Measurements from ENCODE around the gene SPACA4. TPM values are rescaled to one million over a fixed set of nuclear protein-coding genes. Genes with fewer than 3 reads are reported as not detected.

The SPACA4 gene
- total RNA-seq, 4 donors from 2014 or later: not detected

DNA sequence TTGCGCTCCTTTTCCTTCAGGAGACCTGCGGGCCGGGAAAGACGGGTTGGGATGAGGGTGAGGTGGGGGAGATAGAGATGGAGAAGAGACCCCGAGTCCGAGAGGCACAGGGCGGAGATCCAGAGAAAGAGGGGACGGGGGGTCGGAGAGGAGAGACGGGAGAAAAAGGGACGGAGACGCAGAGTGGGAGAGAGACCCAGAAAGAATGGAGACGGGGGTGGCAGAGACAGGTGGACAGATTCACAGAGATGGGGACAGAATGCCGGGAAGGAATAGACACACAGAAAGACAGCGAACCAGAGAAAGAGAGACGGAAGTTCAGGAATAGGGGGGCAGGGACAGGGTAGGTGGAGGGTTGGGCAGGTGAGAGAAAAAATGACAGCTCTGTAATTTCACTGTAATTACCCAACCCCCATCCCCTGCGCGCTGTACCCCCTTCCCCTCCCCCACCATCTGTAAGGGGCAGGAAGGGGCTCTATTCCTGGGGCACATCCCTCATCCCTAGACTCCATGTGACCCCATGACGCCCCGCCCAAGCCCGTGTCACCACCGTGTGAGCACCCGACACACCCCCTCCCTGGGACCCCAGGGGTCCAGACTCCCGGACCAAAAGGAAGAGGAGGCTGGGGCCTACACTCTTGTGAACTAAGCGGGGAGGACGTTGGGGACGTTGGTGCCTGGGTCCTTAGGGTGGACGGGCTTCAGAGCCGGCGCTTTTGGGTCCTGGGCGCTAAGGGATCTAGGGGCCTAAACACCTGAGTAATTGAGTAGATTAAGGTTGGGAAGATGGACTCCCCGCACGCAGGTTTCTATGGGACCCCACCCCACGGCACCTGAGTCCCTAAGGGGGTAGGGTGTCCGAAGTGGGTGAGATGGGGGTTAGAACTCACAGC lies 29.7 kb downstream of the SPACA4 start:
- Histone ChIP-seq H3K27ac (replicated peaks in 1 of 4) (peak overlapping the region; percentile 95 to 100 (median 96)), H3K4me3 (peak overlapping the region; percentile 63 to 81 (median 78)), H3K27me3 (no peaks in the 10 kb centered on the region), H3K9me3 (no peaks in the 10 kb centered on the region), H3K36me3 (peaks cover 0 to 15% (median 0%) of the 10 kb centered on the region in 4 donors), H3K4me1 (peaks cover 51 to 77% (median 70%) of the 10 kb centered on the region in 4 donors)
- no peak for DNase-seq (ENCODE audit: extremely low spot score)
- 1% methylated on average over 20 of the region's 35 CpGs for WGBS
- intact Hi-C loops (cut with DNase I): no loop called here
- TF ChIP-seq POLR2AphosphoS5 (IDR thresholded peaks at IDR 0.05) (no peak), EP300 (IDR thresholded peaks at IDR 0.05) (no peak), POLR2A (IDR thresholded peaks at IDR 0.05; ENCODE audit: low read depth) (no peak)
- TF ChIP-seq, protein P1, sequence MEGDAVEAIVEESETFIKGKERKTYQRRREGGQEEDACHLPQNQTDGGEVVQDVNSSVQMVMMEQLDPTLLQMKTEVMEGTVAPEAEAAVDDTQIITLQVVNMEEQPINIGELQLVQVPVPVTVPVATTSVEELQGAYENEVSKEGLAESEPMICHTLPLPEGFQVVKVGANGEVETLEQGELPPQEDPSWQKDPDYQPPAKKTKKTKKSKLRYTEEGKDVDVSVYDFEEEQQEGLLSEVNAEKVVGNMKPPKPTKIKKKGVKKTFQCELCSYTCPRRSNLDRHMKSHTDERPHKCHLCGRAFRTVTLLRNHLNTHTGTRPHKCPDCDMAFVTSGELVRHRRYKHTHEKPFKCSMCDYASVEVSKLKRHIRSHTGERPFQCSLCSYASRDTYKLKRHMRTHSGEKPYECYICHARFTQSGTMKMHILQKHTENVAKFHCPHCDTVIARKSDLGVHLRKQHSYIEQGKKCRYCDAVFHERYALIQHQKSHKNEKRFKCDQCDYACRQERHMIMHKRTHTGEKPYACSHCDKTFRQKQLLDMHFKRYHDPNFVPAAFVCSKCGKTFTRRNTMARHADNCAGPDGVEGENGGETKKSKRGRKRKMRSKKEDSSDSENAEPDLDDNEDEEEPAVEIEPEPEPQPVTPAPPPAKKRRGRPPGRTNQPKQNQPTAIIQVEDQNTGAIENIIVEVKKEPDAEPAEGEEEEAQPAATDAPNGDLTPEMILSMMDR (IDR thresholded peaks at IDR 0.05): no peak

DNA sequence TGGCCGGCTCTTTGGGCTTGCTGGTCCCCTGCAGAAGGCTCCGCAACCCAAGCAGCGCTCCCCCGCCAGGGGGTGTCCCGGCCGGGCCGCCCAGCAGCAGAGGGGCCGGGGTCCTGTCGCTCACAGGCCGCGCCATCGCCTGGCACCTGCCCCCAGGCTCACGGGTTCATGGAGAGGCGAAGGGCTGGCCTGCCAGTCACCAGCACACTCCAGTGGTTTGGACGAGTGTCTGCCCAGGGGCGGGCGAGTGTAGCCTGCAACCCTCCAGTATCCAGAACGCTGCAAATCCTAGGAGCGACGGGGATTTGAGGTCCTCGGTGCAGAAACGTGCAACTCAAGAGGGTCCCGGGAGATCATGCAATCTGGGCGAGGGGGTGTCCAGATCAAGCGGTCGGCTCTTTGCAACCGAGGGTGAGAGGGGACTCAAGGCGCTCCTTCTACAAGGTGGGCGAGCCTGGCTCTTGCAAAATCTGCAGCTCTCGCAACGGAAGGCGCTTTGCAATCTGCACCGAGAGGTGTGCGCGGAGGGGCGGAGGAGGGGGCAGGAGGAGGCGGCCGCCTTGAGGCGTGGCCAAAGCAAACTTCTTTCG lies 30.4 kb downstream of the SPACA4 start, which contains the start of gene DBP:
Gene DBP (minus strand): TSS at position 521 of the 590 bp plus-strand sequence. CDS start 385 bp downstream, at position 136.
- H3K9me3 ChIP-seq: no peaks in the 10 kb centered on the region
- intact Hi-C loops (cut with DNase I): no loop called here
- 2% methylated on average over 7 of the region's 40 CpGs for WGBS
- peak within 1 kb of the TSS; percentile 95 to 100 (median 96) for H3K27ac ChIP-seq (replicated peaks in 1 of 4)
- TF ChIP-seq EP300 (IDR thresholded peaks at IDR 0.05): no peak
- TF ChIP-seq, protein P1 (IDR thresholded peaks at IDR 0.05): peak in 1 of 3 experiments; percentile 13
- DNase-seq (ENCODE audit: extremely low spot score): no peak
- H3K36me3 ChIP-seq: peaks cover 0 to 10% (median 0%) of the 10 kb centered on the region in 4 donors
- H3K4me1 ChIP-seq: peaks cover 48 to 71% (median 63%) of the 10 kb centered on the region in 4 donors
- peak within 1 kb of the TSS; percentile 63 to 81 (median 78) for H3K4me3 ChIP-seq
- H3K27me3 ChIP-seq: no peaks in the 10 kb centered on the region

DNA sequence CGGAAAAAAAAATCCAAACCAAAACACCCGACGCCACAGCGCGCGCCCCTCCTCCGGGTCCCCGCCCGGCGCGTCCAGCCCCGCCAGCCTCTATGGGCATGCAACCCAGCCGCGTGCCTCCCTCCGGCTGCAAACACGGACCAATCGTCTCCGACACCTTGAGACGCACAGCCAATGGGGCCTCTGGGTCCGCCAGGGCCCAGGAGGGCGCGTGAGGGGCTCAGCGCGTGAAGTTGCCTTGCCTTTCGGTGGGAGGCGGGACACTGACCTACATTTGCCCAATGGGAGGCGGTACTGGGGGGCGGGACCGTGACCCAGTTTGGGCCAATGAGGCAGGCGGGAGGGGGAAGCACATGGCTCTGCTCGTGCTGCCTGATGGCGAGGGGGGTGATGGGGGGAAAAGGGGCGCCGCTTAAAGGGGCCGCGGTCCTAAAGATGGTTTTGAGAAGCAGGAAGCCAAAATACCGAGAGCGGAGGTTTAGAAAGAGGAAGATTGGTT lies 31.0 kb downstream of the SPACA4 start:
- Histone ChIP-seq H3K9me3 (no peaks in the 10 kb centered on the region), H3K36me3 (peaks cover 0 to 5% (median 0%) of the 10 kb centered on the region in 4 donors), H3K4me1 (peaks cover 45 to 68% (median 57%) of the 10 kb centered on the region in 4 donors), H3K27me3 (no peaks in the 10 kb centered on the region), H3K4me3 (peak overlapping the region; percentile 63 to 81 (median 78)), H3K27ac (replicated peaks in 1 of 4) (peak overlapping the region; percentile 95 to 100 (median 96))
- DNase-seq (ENCODE audit: extremely low spot score): peak; percentile 100
- TF ChIP-seq POLR2A (IDR thresholded peaks at IDR 0.05; ENCODE audit: low read depth): no peak
- TF ChIP-seq, protein P1 (IDR thresholded peaks at IDR 0.05): peak in 1 of 3 experiments; percentile 6
- TF ChIP-seq POLR2AphosphoS5 (IDR thresholded peaks at IDR 0.05): peak; percentile 74 to 95
- intact Hi-C loops (cut with DNase I): no loop called here
- under 1% methylated on average over 37 of the region's 38 CpGs for WGBS

DNA sequence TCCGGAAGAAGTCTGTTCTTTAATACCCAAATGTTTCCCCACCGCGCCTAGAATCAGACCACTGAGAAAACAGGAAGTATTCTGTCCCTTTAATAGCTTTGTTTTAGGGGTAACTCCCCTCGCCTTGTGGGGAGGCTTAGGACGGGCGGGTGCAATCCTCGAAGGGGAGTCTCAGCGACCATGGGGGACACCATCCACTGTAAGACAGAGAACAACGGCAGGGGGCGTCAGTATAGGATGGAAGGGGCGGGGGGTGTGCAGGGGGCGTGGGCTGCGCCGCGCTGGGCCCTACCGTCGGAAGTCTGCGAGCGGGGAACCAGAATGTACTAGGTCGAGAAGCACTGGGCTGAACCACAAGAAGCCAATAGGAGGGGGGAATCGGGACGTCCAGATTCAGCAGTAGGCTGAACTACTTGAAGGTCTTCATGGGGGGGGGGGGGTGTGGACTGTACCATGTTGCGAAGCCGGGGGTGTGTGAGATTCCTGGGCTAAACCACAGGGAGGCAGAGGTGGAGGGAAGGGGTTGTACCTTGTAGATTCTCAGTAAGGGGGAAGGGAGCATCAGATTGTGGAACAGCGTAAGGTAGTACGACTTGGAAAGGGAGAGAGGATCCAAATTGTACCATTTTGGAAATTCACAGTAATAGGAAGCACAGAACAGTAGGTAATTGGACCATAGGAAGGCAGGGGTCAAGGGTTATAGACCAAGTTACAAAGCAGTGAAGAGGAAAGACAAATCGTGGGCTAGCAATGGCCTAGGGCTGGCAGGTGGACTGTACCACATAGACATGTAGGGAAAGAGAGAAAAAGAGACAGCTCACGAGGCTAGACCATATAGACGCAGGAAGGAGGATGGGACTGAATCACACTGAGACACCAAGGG lies 31.6 kb downstream of the SPACA4 start:
- Histone ChIP-seq H3K4me1 (peaks cover 38 to 61% (median 51%) of the 10 kb centered on the region in 4 donors), H3K36me3 (no peaks in the 10 kb centered on the region), H3K9me3 (no peaks in the 10 kb centered on the region), H3K4me3 (peak overlapping the region; percentile 63 to 81 (median 78)), H3K27ac (replicated peaks in 1 of 4) (peak overlapping the region; percentile 95 to 100 (median 96)), H3K27me3 (no peaks in the 10 kb centered on the region)
- WGBS: 8% methylated on average over 29 of the region's 29 CpGs
- DNase-seq (ENCODE audit: extremely low spot score): peak; percentile 98
- intact Hi-C loops (cut with DNase I): no loop called here
- TF ChIP-seq EP300 (IDR thresholded peaks at IDR 0.05): peak; percentile 1
- peak; percentile 44 to 76 for TF ChIP-seq POLR2AphosphoS5 (IDR thresholded peaks at IDR 0.05)
- TF ChIP-seq, protein P1 (IDR thresholded peaks at IDR 0.05): no peak
- peak; percentile 7 for TF ChIP-seq POLR2A (IDR thresholded peaks at IDR 0.05; ENCODE audit: low read depth)

Data from esophagus muscularis mucosa (tissue), 4 donors.